Kidney (tissue), 14 donors: ENCODE results near the gene TCF25. TPM values are rescaled to one million over a fixed set of nuclear protein-coding genes. Genes with fewer than 3 reads are reported as not detected.
"Not testable (repeated sequence)": the region's sequence is repeated elsewhere in the genome, so short reads cannot be mapped to it uniquely, and the experiment has no call there.

Experiments used
- DNase-seq, 5 donors: peaks; one replicate each; pipeline ENCODE4 v3.0.0-alpha.2; 2013 to 2020
- FAIRE-seq: peaks from 2 replicates; lab custom pipeline; 2012; peaks lifted over from hg19 to GRCh38; lab: Jason Lieb, UNC
- H3K27ac ChIP-seq, 2 donors: one replicate each; pipeline ENCODE4 v1.7.0; 2013; ENCODE audit warnings: low read depth in 2 of 2, low read length in 2 of 2, inconsistent platforms in 1 of 2
- H3K27me3 ChIP-seq: one replicate; pipeline ENCODE4 v1.7.1; 2013; ENCODE audit warnings: low read length, inconsistent platforms; ENCODE audit not compliant: control insufficient read depth, insufficient read depth
- H3K36me3 ChIP-seq, 3 donors: one replicate each; pipeline versions ENCODE4 v1.7.0 to v1.7.1; 2013; ENCODE audit warnings: low read length in 3 of 3, control low read depth in 1 of 3, inconsistent platforms in 1 of 3; ENCODE audit not compliant: insufficient read depth in 3 of 3, control insufficient read depth in 2 of 3
- H3K4me1 ChIP-seq, 3 donors: one replicate each; pipeline versions ENCODE4 v1.7.0 to v1.7.1; 2013; ENCODE audit warnings: low read length in 3 of 3, inconsistent platforms in 1 of 3, low read depth in 1 of 3; ENCODE audit not compliant: control insufficient read depth in 2 of 3, insufficient read depth in 2 of 3
- H3K4me3 ChIP-seq, 3 donors: one replicate each; pipeline versions ENCODE4 v1.7.0 to v1.8.1; 2013; ENCODE audit warnings: low read length in 3 of 3, control low read depth in 1 of 3, inconsistent platforms in 1 of 3
- H3K9ac ChIP-seq, 3 donors: one replicate each; pipeline versions ENCODE4 v1.7.0 to v1.7.1; 2013; ENCODE audit warnings: low read length in 3 of 3, control low read depth in 1 of 3, inconsistent platforms in 1 of 3
- H3K9me3 ChIP-seq, 3 donors: one replicate each; pipeline versions ENCODE4 v1.7.0 to v1.7.1; 2013; ENCODE audit warnings: low read length in 3 of 3, control low read depth in 1 of 3, inconsistent platforms in 1 of 3; ENCODE audit not compliant: control insufficient read depth in 2 of 3, insufficient read depth in 1 of 3
- intact Hi-C: fragments of 100-400 bp; cut with DNase I; formaldehyde crosslinking; loops from one replicate; pipeline ENCODE4 v1.11.1; 2022
- polyA plus RNA-seq: library from polyadenylated mRNA; stranded (reverse); fragments of 350-450 nt; fragmentation: Illumina TruSeq; extraction: RNeasy Lipid Tissue Mini Kit (QIAGEN cat#74804); gene quantifications from one replicate; pipeline ENCODE4 v1.2.3, GENCODE V29; 2014; ENCODE audit warnings: low read depth, low replicate concordance; ENCODE audit not compliant: insufficient read depth
- total RNA-seq: library from RNA; stranded (reverse); fragmentation: NEBNext Ultra II Directional; extraction: Animal tissue kit (Norgen Biotek cat#: 25700); gene quantifications from one replicate; pipeline ENCODE4 v1.2.1, GENCODE V29; 2021
- TF ChIP-seq, protein P1 (sequence below): IDR thresholded peaks from 3 replicates; pipeline ENCODE4 v1.5.1; 2012; ENCODE audit warnings: mild to moderate bottlenecking, moderate library complexity, borderline replicate concordance; ENCODE audit not compliant: insufficient read depth; ENCODE audit errors: extremely low read depth
- donor health status: control.
- donor health status: control.
- donor health status: control.
- donor health status: control.
- donor health status: control.
- donor health status: DM: yes; HTN: yes; CAD: no.
- donor health status: Normal renal cell carcinoma (clear cell type).

TCF25 gene
- total and polyA plus RNA-seq, 2 donors from 2014 or later, result 157 to 209 TPM

DNA sequence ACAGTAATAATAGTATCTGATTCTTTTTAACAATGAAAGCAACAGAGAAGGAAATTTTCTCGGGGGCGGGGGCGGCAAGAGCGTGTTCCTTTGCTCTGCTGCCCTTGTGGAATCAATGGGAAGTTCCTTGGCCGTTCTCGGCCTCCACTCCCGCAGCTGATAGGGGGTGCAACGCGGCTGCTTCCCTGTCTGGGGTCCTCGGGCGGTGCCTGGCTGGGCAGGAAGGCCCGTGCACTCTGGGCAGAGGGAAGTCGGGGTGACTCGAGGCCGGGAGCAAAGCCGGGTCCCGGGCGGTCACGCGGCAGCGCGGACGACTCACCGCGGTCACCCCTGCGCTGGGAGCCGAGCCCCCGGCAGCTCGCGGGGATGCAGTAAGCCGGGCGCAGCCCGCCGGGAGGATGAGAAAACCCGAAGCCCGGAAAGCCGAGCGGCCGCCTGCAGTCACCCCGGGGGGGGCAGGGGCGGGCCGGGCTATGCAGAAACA is 52.2 kb downstream of the TCF25 start:
- DNase-seq (peak in 1 of 5 donors; percentile 30), FAIRE-seq (no peak)
- intact Hi-C loops, result no loop called here
- H3K27ac ChIP-seq, result no peak overlapping the region
- H3K4me1 ChIP-seq, result peaks cover 0 to 2% (median 0%) of the 10 kb centered on the region in 3 donors
- no peaks in the 10 kb centered on the region for H3K36me3 ChIP-seq
- TF ChIP-seq, protein P1, sequence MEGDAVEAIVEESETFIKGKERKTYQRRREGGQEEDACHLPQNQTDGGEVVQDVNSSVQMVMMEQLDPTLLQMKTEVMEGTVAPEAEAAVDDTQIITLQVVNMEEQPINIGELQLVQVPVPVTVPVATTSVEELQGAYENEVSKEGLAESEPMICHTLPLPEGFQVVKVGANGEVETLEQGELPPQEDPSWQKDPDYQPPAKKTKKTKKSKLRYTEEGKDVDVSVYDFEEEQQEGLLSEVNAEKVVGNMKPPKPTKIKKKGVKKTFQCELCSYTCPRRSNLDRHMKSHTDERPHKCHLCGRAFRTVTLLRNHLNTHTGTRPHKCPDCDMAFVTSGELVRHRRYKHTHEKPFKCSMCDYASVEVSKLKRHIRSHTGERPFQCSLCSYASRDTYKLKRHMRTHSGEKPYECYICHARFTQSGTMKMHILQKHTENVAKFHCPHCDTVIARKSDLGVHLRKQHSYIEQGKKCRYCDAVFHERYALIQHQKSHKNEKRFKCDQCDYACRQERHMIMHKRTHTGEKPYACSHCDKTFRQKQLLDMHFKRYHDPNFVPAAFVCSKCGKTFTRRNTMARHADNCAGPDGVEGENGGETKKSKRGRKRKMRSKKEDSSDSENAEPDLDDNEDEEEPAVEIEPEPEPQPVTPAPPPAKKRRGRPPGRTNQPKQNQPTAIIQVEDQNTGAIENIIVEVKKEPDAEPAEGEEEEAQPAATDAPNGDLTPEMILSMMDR, result no peak
- no peaks in the 10 kb centered on the region for H3K9me3 ChIP-seq
- no peak overlapping the region for H3K4me3 ChIP-seq
- H3K27me3 ChIP-seq, result no peaks in the 10 kb centered on the region
- no peak overlapping the region for H3K9ac ChIP-seq

- TF ChIP-seq, protein P1, result no peak
- H3K9ac ChIP-seq, result no peak overlapping the region
- DNase-seq (peak in 1 of 5 donors; percentile 6), FAIRE-seq (no peak)
- no peak overlapping the region for H3K4me3 ChIP-seq
- intact Hi-C loops, result no loop called here
- H3K9me3 ChIP-seq, result no peaks in the 10 kb centered on the region
- no peaks in the 10 kb centered on the region for H3K36me3 ChIP-seq
- no peaks in the 10 kb centered on the region for H3K4me1 ChIP-seq
- no peaks in the 10 kb centered on the region for H3K27me3 ChIP-seq
- no peak overlapping the region for H3K27ac ChIP-seq
Measured at GRCh38 chr16:89931305-89931896, 58.0 kb downstream of the TCF25 start.

- TF ChIP-seq, protein P1, result no peak
- Histone ChIP-seq H3K27ac (no peak overlapping the region), H3K4me1 (no peaks in the 10 kb centered on the region), H3K9ac (no peak overlapping the region), H3K36me3 (no peaks in the 10 kb centered on the region), H3K4me3 (no peak overlapping the region), H3K27me3 (no peaks in the 10 kb centered on the region), H3K9me3 (no peaks in the 10 kb centered on the region)
- intact Hi-C loops, result no loop called here
- FAIRE-seq (no peak), DNase-seq (no peak)
Measured at GRCh38 chr16:89931964-89932363, 58.6 kb downstream of the TCF25 start.

DNA sequence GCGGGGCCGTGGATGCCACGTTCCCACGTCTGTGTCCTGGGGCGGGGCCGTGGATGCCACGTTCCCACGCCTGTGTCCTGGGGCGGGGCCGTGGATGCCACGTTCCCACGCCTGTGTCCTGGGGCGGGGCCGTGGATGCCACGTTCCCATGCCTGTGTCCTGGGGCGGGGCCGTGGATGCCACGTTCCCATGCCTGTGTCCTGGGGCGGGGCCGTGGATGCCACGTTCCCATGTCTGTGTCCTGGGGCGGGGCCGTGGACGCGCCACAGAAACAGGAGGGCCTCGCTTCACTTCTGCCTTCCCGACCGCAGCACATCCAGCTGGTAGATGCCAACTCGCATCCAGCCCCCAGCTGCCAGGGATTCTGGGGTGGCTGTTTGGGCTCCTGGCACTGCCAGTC is 60.6 kb downstream of the TCF25 start:
- intact Hi-C loops, H3K27ac ChIP-seq, H3K4me1 ChIP-seq, H3K9ac ChIP-seq, H3K4me3 ChIP-seq, DNase-seq, H3K9me3 ChIP-seq, FAIRE-seq, H3K36me3 ChIP-seq, H3K27me3 ChIP-seq: not testable (repeated sequence)
